ENCODE results near the gene FANCI. TPM values are rescaled to one million over a fixed set of nuclear protein-coding genes. Genes with fewer than 3 reads are reported as not detected.
A peak's percentile ranks its signal among the peaks of the same experiment; 100 is the strongest.

Gene FANCI
- total RNA-seq, 1 experiment from 2014 or later: 60.3 TPM

DNA sequence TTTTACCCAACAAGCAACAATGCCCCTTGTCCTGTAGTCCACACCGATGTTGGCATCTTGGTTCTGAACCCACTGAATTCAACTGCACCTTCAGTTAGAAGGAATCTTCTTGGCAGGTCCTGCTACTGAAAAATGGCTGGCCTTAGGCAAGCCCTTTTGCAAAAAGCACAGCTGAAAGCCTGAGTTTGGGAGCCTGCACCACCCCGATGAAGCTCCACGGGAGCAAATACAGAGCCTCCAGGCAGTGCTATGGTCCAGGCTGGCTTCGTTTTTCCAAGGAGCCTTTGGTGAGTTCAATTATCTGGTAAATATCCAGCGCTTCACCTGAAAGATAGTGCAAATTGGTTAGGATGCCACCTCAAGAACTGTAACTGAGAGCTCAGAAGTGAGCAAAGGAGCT is 72.7 kb downstream of the FANCI start:
- Histone ChIP-seq H3K9ac (ENCODE audit: low read length) (no peak overlapping the region), H2AFZ (ENCODE audit: low read length) (no peak overlapping the region), H3K36me3 (ENCODE audit: insufficient read depth, low read length) (peaks cover 84% of the 10 kb centered on the region; the same call in 1 of the 2 replicates), H3K9me2 (replicated peaks; ENCODE audit: insufficient read depth, low read length) (no peaks in the 10 kb centered on the region), H3K27me3 (ENCODE audit: low read length) (no peaks in the 10 kb centered on the region), H4K20me1 (ENCODE audit: insufficient read depth, low read depth, low read length) (peaks cover 17% of the 10 kb centered on the region; the same call in 1 of the 2 replicates), H3K4me2 (ENCODE audit: low read depth, low read length, poor library complexity, severe bottlenecking) (no peak overlapping the region), H3K79me2 (ENCODE audit: low read length) (0 out of 2 replicates have a peak, but pooled peaks cover 2% of the 10 kb centered on the region), H3K4me1 (ENCODE audit: low read length) (no peaks in the 10 kb centered on the region), H3K4me3 (ENCODE audit: low read length) (no peak overlapping the region), H3K27ac (ENCODE audit: low read length) (no peak overlapping the region), H3K9me3 (ENCODE audit: low read length) (no peaks in the 10 kb centered on the region)
- no peak for DNase-seq

DNA sequence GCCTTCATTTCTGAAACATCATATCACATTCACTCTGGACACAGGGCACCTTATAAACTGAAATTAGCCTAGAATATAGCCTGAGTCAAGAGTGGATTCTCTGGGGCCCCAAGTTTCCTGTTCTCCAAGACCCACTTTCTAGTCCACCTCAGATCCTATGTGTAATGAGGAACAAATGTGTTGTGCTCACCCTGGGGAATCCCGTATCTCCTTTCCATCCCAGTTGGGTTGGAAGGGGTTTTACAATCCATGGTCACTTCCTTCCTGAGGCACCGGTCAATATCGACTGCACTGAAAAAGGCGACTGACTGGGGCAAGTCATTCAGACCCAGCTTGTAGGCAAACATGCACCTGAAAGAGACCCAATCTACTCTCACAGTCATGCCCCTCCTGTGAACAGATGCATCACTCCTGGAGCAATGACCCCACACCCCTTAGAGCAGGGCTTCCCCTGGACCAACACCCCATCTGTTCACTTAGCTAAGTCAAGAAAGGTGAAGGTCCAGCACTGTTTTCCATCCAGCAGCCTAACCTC is 73.5 kb downstream of the FANCI start:
- H3K9ac ChIP-seq (ENCODE audit: low read length): no peak overlapping the region
- H3K9me3 ChIP-seq (ENCODE audit: low read length): no peaks in the 10 kb centered on the region
- no peak overlapping the region for H3K27ac ChIP-seq (ENCODE audit: low read length)
- H2AFZ ChIP-seq (ENCODE audit: low read length): no peak overlapping the region
- DNase-seq: no peak
- peaks cover 81% of the 10 kb centered on the region; the same call in 1 of the 2 replicates for H3K36me3 ChIP-seq (ENCODE audit: insufficient read depth, low read length)
- no peak overlapping the region for H3K4me3 ChIP-seq (ENCODE audit: low read length)
- no peak overlapping the region for H3K4me2 ChIP-seq (ENCODE audit: low read depth, low read length, poor library complexity, severe bottlenecking)
- 0 out of 2 replicates have a peak, but pooled peaks cover 2% of the 10 kb centered on the region for H3K79me2 ChIP-seq (ENCODE audit: low read length)
- no peaks in the 10 kb centered on the region for H3K4me1 ChIP-seq (ENCODE audit: low read length)
- peaks cover 20% of the 10 kb centered on the region for H4K20me1 ChIP-seq (ENCODE audit: insufficient read depth, low read depth, low read length)
- H3K27me3 ChIP-seq (ENCODE audit: low read length): no peaks in the 10 kb centered on the region
- H3K9me2 ChIP-seq (replicated peaks; ENCODE audit: insufficient read depth, low read length): no peaks in the 10 kb centered on the region

DNA sequence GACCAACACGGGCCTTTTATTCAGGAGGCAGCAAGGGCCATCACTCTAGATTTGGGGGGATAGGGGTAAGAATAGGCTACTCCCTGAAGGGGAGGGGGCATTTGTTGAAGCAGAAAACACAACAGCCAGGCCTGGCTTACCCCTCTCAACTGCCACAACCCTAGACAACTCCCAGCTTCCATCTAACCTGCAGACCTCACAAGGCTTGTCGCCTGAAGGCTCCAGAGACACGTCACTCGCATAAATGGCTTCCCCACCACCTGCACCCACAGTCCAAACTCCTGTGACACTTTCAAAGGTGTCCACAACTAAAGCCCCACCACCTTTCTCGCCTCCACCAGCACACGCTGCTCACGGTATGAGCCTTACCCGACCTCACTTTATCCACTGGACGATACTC is 75.9 kb downstream of the FANCI start:
- H4K20me1 ChIP-seq (ENCODE audit: insufficient read depth, low read depth, low read length): peaks cover 27% of the 10 kb centered on the region

DNA sequence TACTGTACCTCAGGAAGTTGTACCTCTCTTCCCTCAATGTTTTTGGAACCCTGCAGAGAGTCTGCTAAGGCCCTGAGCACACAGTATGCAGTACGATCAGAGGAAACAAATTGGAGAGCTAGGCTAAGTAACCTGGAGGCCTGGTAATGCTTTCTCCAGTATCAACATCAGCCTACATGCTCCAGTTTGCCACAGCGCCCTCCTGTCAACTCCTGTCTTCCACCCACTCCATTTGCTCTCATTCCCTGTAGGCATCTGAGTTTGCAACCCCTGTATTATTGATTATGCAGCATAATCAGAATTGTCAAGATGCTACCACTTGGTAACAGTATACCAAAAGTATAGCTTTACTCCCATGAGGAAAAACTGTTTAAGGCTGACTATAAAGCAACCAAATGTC is 76.4 kb downstream of the FANCI start:
- H3K27me3 ChIP-seq (ENCODE audit: low read length): no peaks in the 10 kb centered on the region
- H4K20me1 ChIP-seq (ENCODE audit: insufficient read depth, low read depth, low read length): peaks cover 27% of the 10 kb centered on the region
- no peaks in the 10 kb centered on the region for H3K9me3 ChIP-seq (ENCODE audit: low read length)
- no peak for DNase-seq
- H3K4me3 ChIP-seq (ENCODE audit: low read length): no peak overlapping the region
- no peak overlapping the region for H2AFZ ChIP-seq (ENCODE audit: low read length)
- H3K4me1 ChIP-seq (ENCODE audit: low read length): no peaks in the 10 kb centered on the region
- H3K4me2 ChIP-seq (ENCODE audit: low read depth, low read length, poor library complexity, severe bottlenecking): no peak overlapping the region
- no peaks in the 10 kb centered on the region for H3K9me2 ChIP-seq (replicated peaks; ENCODE audit: insufficient read depth, low read length)
- H3K36me3 ChIP-seq (ENCODE audit: insufficient read depth, low read length): peaks cover 58% of the 10 kb centered on the region; the same call in 1 of the 2 replicates
- H3K79me2 ChIP-seq (ENCODE audit: low read length): 0 out of 2 replicates have a peak, but pooled peaks cover 2% of the 10 kb centered on the region
- no peak overlapping the region for H3K27ac ChIP-seq (ENCODE audit: low read length)
- no peak overlapping the region for H3K9ac ChIP-seq (ENCODE audit: low read length)

More for the DNA sequence above, 75.9 kb downstream of the FANCI start:
- no peak for DNase-seq
- 0 out of 2 replicates have a peak, but pooled peaks cover 2% of the 10 kb centered on the region for H3K79me2 ChIP-seq (ENCODE audit: low read length)
- H3K4me2 ChIP-seq (ENCODE audit: low read depth, low read length, poor library complexity, severe bottlenecking): no peak overlapping the region
- H3K4me1 ChIP-seq (ENCODE audit: low read length): no peaks in the 10 kb centered on the region
- H2AFZ ChIP-seq (ENCODE audit: low read length): no peak overlapping the region
- H3K9me3 ChIP-seq (ENCODE audit: low read length): no peaks in the 10 kb centered on the region
- H3K27me3 ChIP-seq (ENCODE audit: low read length): no peaks in the 10 kb centered on the region
- no peaks in the 10 kb centered on the region for H3K9me2 ChIP-seq (replicated peaks; ENCODE audit: insufficient read depth, low read length)
- no peak overlapping the region for H3K27ac ChIP-seq (ENCODE audit: low read length)
- H3K36me3 ChIP-seq (ENCODE audit: insufficient read depth, low read length): peaks cover 63% of the 10 kb centered on the region; the same call in 1 of the 2 replicates
- H3K9ac ChIP-seq (ENCODE audit: low read length): no peak overlapping the region
- H3K4me3 ChIP-seq (ENCODE audit: low read length): no peak overlapping the region

DNA sequence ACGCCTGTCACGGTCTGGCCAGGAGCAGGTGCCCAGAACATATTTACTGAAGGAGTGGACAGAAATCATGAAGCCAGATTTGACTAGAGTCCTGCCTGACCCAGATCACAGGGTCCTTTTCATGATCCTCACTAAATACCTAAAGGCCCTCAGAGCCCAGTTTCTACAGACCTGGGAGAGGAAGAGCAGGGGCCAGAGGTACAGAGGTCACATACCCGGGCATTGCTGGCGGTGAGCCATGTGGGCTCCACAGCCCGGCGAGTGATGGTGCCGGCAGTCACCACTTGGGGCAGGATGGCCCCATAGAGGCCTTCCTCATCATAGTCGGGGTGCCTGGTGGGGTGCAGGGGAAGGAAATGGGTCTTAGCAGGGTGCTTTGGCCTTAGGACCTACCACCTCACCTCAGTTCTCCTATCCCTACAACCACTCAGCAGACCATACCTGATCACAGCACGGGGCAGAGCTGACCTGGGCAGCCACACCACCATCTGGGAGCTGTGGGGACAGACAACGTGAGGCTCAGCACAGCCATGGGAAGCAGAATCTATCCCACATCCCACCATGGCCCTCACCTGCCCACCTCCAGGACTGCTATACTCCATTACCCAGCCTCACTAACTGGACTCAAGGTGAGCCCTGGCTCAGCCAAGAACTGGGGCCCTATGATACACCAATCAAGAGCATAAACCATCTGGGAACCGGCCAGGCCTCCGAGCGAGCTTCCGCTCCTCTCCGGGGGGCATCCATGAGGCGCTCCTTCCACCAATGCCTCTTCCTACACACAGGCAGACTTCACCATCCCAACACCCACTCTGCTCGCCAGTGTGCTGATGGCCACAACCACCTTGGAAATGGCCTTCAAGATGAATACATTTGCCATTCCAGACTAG is 78.0 kb downstream of the FANCI start:
- Histone ChIP-seq H3K79me2 (ENCODE audit: low read length) (0 out of 2 replicates have a peak, but pooled peaks cover 2% of the 10 kb centered on the region), H3K27ac (ENCODE audit: low read length) (no peak overlapping the region), H3K27me3 (ENCODE audit: low read length) (no peaks in the 10 kb centered on the region), H3K36me3 (ENCODE audit: insufficient read depth, low read length) (peaks cover 46% of the 10 kb centered on the region; the same call in 1 of the 2 replicates), H3K4me2 (ENCODE audit: low read depth, low read length, poor library complexity, severe bottlenecking) (no peak overlapping the region), H3K9me2 (replicated peaks; ENCODE audit: insufficient read depth, low read length) (no peaks in the 10 kb centered on the region), H3K9me3 (ENCODE audit: low read length) (no peaks in the 10 kb centered on the region), H3K4me3 (ENCODE audit: low read length) (no peak overlapping the region), H4K20me1 (ENCODE audit: insufficient read depth, low read depth, low read length) (peaks cover 31% of the 10 kb centered on the region), H2AFZ (ENCODE audit: low read length) (no peak overlapping the region), H3K9ac (ENCODE audit: low read length) (no peak overlapping the region), H3K4me1 (ENCODE audit: low read length) (no peaks in the 10 kb centered on the region)
- DNase-seq: peak; percentile 61

DNA sequence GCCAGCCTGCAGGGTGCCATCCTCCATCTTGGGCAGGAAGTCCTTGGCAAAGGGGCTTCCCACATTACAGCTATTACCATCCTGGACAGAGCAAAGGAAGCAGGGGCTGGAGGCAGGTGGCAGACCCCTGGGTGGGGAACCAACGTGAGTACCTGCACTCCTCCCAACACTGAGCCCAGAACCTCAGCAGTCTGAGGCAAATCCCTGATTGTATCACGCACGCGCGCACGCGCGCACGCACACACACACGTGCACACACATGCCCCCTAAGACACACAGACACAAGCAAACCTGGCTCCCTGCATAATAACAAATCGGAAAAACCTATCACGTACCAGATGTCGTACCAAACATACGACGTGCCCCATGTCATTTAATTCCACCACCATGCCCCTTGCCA is 79.0 kb downstream of the FANCI start:
- no peaks in the 10 kb centered on the region for H3K27me3 ChIP-seq (ENCODE audit: low read length)
- H3K79me2 ChIP-seq (ENCODE audit: low read length): 0 out of 2 replicates have a peak, but pooled peaks cover 2% of the 10 kb centered on the region
- H3K9ac ChIP-seq (ENCODE audit: low read length): no peak overlapping the region
- no peaks in the 10 kb centered on the region for H3K9me3 ChIP-seq (ENCODE audit: low read length)
- no peak overlapping the region for H3K4me2 ChIP-seq (ENCODE audit: low read depth, low read length, poor library complexity, severe bottlenecking)
- no peak overlapping the region for H3K4me3 ChIP-seq (ENCODE audit: low read length)
- H3K36me3 ChIP-seq (ENCODE audit: insufficient read depth, low read length): peaks cover 47% of the 10 kb centered on the region; the same call in 1 of the 2 replicates
- peaks cover 31% of the 10 kb centered on the region for H4K20me1 ChIP-seq (ENCODE audit: insufficient read depth, low read depth, low read length)
- H2AFZ ChIP-seq (ENCODE audit: low read length): no peak overlapping the region
- H3K27ac ChIP-seq (ENCODE audit: low read length): no peak overlapping the region
- no peaks in the 10 kb centered on the region for H3K4me1 ChIP-seq (ENCODE audit: low read length)
- H3K9me2 ChIP-seq (replicated peaks; ENCODE audit: insufficient read depth, low read length): no peaks in the 10 kb centered on the region
- no peak for DNase-seq

DNA sequence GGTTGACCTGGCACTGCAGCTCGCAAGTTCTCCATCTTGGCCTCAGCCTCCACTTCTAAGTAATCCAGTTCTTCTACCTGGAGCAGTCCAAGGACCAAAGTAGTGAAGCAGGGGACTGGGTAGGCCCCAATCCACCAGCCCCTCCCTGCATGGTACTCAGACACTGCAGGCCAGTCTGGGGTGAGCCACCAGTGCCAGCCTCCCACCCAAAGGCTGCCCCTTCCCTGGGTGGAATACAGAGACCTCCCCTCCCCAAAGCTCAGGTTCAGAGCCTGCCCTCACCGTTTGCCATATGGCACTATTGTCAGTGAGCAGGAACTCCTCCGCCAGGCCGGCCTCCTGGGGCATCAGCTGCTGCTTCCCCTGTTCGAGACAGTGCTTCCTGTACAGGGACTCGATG is 80.0 kb downstream of the FANCI start:
- H3K27me3 ChIP-seq (ENCODE audit: low read length): no peaks in the 10 kb centered on the region
- H3K27ac ChIP-seq (ENCODE audit: low read length): no peak overlapping the region

More for the DNA sequence above, 80.0 kb downstream of the FANCI start:
- Histone ChIP-seq H3K9me2 (replicated peaks; ENCODE audit: insufficient read depth, low read length) (no peaks in the 10 kb centered on the region), H3K36me3 (ENCODE audit: insufficient read depth, low read length) (peaks cover 46% of the 10 kb centered on the region; the same call in 1 of the 2 replicates), H3K79me2 (ENCODE audit: low read length) (no peaks in the 10 kb centered on the region), H4K20me1 (ENCODE audit: insufficient read depth, low read depth, low read length) (peaks cover 41% of the 10 kb centered on the region), H3K4me1 (ENCODE audit: low read length) (no peaks in the 10 kb centered on the region), H3K4me2 (ENCODE audit: low read depth, low read length, poor library complexity, severe bottlenecking) (no peak overlapping the region), H3K9ac (ENCODE audit: low read length) (no peak overlapping the region), H3K4me3 (ENCODE audit: low read length) (no peak overlapping the region), H2AFZ (ENCODE audit: low read length) (no peak overlapping the region), H3K9me3 (ENCODE audit: low read length) (no peaks in the 10 kb centered on the region)
- DNase-seq: no peak
